ENCODE measurements around the gene PLXNA1. TPM values are rescaled to one million over a fixed set of nuclear protein-coding genes. Genes with fewer than 3 reads are reported as not detected.

PLXNA1 gene
- total and polyA plus RNA-seq, 10 of the 15 experiments (the other 5 are each of a cell fraction or from before 2014, with no cell fraction given): 0.03 to 16.4 (median 2.5) TPM

GRCh38 chr3:127031413-127031810, 48.5 kb downstream of the PLXNA1 start:
- H2AFZ ChIP-seq (ENCODE audit: control insufficient read depth, low read depth, low read length): no peak overlapping the region
- TF ChIP-seq PAX5 (IDR thresholded peaks at IDR 0.05; ENCODE audit: borderline replicate concordance, low read depth, low read length): no peak
- no peak for TF ChIP-seq EP300 (IDR thresholded peaks at IDR 0.05; ENCODE audit: borderline replicate concordance in 1 of 2, control insufficient read depth in 1 of 2, low read depth in 2 of 2, low read length in 2 of 2)
- no peak for TF ChIP-seq IKZF2 (IDR thresholded peaks at IDR 0.05)
- TF ChIP-seq ZBED1 (IDR thresholded peaks at IDR 0.05; ENCODE audit: borderline replicate concordance): no peak
- no peak for TF ChIP-seq PAX8 (IDR thresholded peaks at IDR 0.05)
- no peak for TF ChIP-seq RAD51 (IDR thresholded peaks at IDR 0.05)
- TF ChIP-seq SKIL (IDR thresholded peaks at IDR 0.05; ENCODE audit: low read depth, poor library complexity, severe bottlenecking): no peak
- no peak for TF ChIP-seq FOXM1 (IDR thresholded peaks at IDR 0.05; ENCODE audit: low read depth, low read length)
- no peak for TF ChIP-seq TCF12 (IDR thresholded peaks at IDR 0.05; ENCODE audit: low read depth, low read length)
- TF ChIP-seq CEBPB (IDR thresholded peaks at IDR 0.05; ENCODE audit: borderline replicate concordance in 1 of 2, low read depth in 2 of 2, low read length in 2 of 2): no peak
- TF ChIP-seq NKRF (conservative IDR thresholded peaks at IDR 0.05): no peak
- TF ChIP-seq TBL1XR1 (IDR thresholded peaks at IDR 0.05; ENCODE audit: low read depth, low read length): no peak
- TF ChIP-seq CREB1 (IDR thresholded peaks at IDR 0.05; ENCODE audit: low read depth): no peak
- no peak for TF ChIP-seq RELA (IDR thresholded peaks at IDR 0.05; ENCODE audit: borderline replicate concordance, partially characterized antibody)
- no peak for TF ChIP-seq BCL11A (IDR thresholded peaks at IDR 0.05; ENCODE audit: low read depth, low read length)
- TF ChIP-seq WRNIP1 (IDR thresholded peaks at IDR 0.05; ENCODE audit: borderline replicate concordance, low read depth, low read length): no peak
- no peak for TF ChIP-seq USF2 (IDR thresholded peaks at IDR 0.05; ENCODE audit: borderline replicate concordance, low read depth, low read length)
- no peak for TF ChIP-seq ZNF274 (IDR thresholded peaks at IDR 0.05; ENCODE audit: insufficient read depth, insufficient read length)
- no peak overlapping the region for H3K4me2 ChIP-seq (ENCODE audit: control insufficient read depth, insufficient read depth)
- intact Hi-C loops (cut with micrococcal nuclease; ENCODE audit: unreplicated experiment) (no loop called here), in situ Hi-C loops (cut with MboI) (no loop called here)
- H3K9ac ChIP-seq (ENCODE audit: control insufficient read depth, insufficient read depth, low read length): no peak overlapping the region
- no peak overlapping the region for H3K4me3 ChIP-seq
- ChIA-PET CTCF (no interaction called here), POLR2A (no interaction called here), SMC1A (ENCODE audit: uncharacterized antibody, unreplicated experiment) (no interaction called here), RAD21 (ENCODE audit: unreplicated experiment) (no interaction called here)
- H3K79me2 ChIP-seq (ENCODE audit: control insufficient read depth, insufficient read depth, low read length): no peaks in the 10 kb centered on the region
- no peaks in the 10 kb centered on the region for H3K27me3 ChIP-seq (replicated peaks in 1 of 2; ENCODE audit: control insufficient read depth in 2 of 2, insufficient read depth in 2 of 2, low read length in 1 of 2)
- no peaks in the 10 kb centered on the region for H3K9me3 ChIP-seq (replicated peaks; ENCODE audit: control insufficient read depth, insufficient read depth, low read length)
- no TSS peak for BruUV-seq (replicated peaks)
- H3K4me1 ChIP-seq (ENCODE audit: control insufficient read depth, insufficient read depth, low read length): no peaks in the 10 kb centered on the region
- FAIRE-seq (no peak), ATAC-seq (no peak), DNase-seq (ENCODE audit: low read depth, low spot score) (no peak)
- no peaks in the 10 kb centered on the region for H4K20me1 ChIP-seq (ENCODE audit: control insufficient read depth, insufficient read depth)
- H3K27ac ChIP-seq (ENCODE audit: control insufficient read depth, insufficient read depth): no peak overlapping the region
- 76% methylated on average over 9 of the region's 9 CpGs for WGBS (ENCODE audit: insufficient coverage, insufficient replicate concordance, low lambda C conversion rate, missing lambda C conversion rate)
- H3K36me3 ChIP-seq (ENCODE audit: control insufficient read depth in 2 of 2, insufficient read depth in 2 of 2, low read length in 1 of 2): peaks cover 0 to 19% of the 10 kb centered on the region in 2 experiments; a peak in 2 of 4 replicates
